Measurements from ENCODE around the gene NSL1.

- TF ChIP-seq CTCF (IDR thresholded peaks at IDR 0.05) (no peak), POLR2A (IDR thresholded peaks at IDR 0.05) (no peak)
Observed at GRCh38 chr1:212777151-212777550, 14.4 kb downstream of the NSL1 start.
